OCI-LY7 (cell line): Measurements from ENCODE around the gene SDK2. TPM values are rescaled to one million over a fixed set of nuclear protein-coding genes. Genes with fewer than 3 reads are reported as not detected.

ENCODE experiments used
- BruUV-seq: library from RNA; stranded (reverse); fragments of 400-500 nt; replicated peaks from 2 replicates; lab custom pipeline; 2021; lab: Mats Ljungman, UMichigan
- CTCF ChIA-PET: fragments of 300-600 bp; sonication (Branson Sonifier 250); formaldehyde crosslinking; loops from one replicate; lab custom pipeline; 2022; ENCODE audit warnings: antibody characterized with exemption; ENCODE audit not compliant: unreplicated experiment; lab: Charles Lee
- POLR2A ChIA-PET: fragments of 300-600 bp; sonication (Branson Sonifier 250); formaldehyde crosslinking; loops from one replicate; lab custom pipeline; 2022; ENCODE audit warnings: antibody characterized with exemption; lab: Charles Lee
- DNase-seq: peaks from one replicate; pipeline ENCODE4 v3.0.0-alpha.2; 2015; ENCODE audit warnings: low spot score
- H2AFZ ChIP-seq: fragments of 200-600 bp; sonication (generic), shearing (Covaris generic); 2 replicates; pipeline ENCODE4 v1.6.1; 2014; ENCODE audit warnings: mild to moderate bottlenecking, antibody characterized with exemption, low read length, moderate library complexity
- H3K27ac ChIP-seq: fragments of 200-600 bp; sonication (generic); 2 replicates; pipeline ENCODE4 v1.5.1; 2014; ENCODE audit warnings: mixed run types, low read depth, mild to moderate bottlenecking, moderate library complexity, low read length, inconsistent platforms; ENCODE audit not compliant: poor library complexity, severe bottlenecking
- H3K36me3 ChIP-seq: fragments of 200-600 bp; sonication (generic); 2 replicates; pipeline ENCODE4 v1.6.1; 2014; ENCODE audit warnings: mild to moderate bottlenecking, antibody characterized with exemption, low read length, moderate library complexity, mixed read lengths; ENCODE audit not compliant: insufficient read depth
- H3K4me1 ChIP-seq: fragments of 200-600 bp; sonication (generic); 2 replicates; pipeline ENCODE4 v1.5.1; 2014; ENCODE audit warnings: mild to moderate bottlenecking, low read length; ENCODE audit not compliant: insufficient read depth, poor library complexity, severe bottlenecking
- H3K4me2 ChIP-seq: fragments of 200-600 bp; sonication (generic); 2 replicates; pipeline ENCODE4 v1.6.1; 2014; ENCODE audit warnings: mild to moderate bottlenecking, low read length
- H3K4me3 ChIP-seq: fragments of 200-600 bp; sonication (generic); 2 replicates; pipeline ENCODE4 v1.5.1; 2014; ENCODE audit warnings: mild to moderate bottlenecking, low read depth, low read length; ENCODE audit not compliant: poor library complexity, severe bottlenecking
- H3K79me2 ChIP-seq: fragments of 200-600 bp; sonication (generic); 2 replicates; pipeline ENCODE4 v1.6.1; 2016; ENCODE audit warnings: low read depth, mild to moderate bottlenecking, low read length, moderate library complexity, mixed read lengths; ENCODE audit not compliant: insufficient read depth
- H3K9me2 ChIP-seq: fragments of 200-600 bp; sonication (generic); 2 replicates; pipeline ENCODE4 v1.6.1; 2016; ENCODE audit warnings: mild to moderate bottlenecking, low read length, mixed read lengths; ENCODE audit not compliant: insufficient read depth
- H3K9me3 ChIP-seq: fragments of 200-600 bp; sonication (generic); 2 replicates; pipeline ENCODE4 v1.6.1; 2014; ENCODE audit warnings: mild to moderate bottlenecking, mixed run types, low read length, mixed read lengths
- H4K20me1 ChIP-seq: fragments of 200-600 bp; sonication (generic); 2 replicates; pipeline ENCODE4 v1.6.1; 2014; ENCODE audit warnings: mild to moderate bottlenecking, antibody characterized with exemption, low read length, moderate library complexity, mixed read lengths; ENCODE audit not compliant: insufficient read depth
- EZH2phosphoT487 ChIP-seq: fragments of 200-600 bp; sonication (generic); IDR thresholded peaks from 2 replicates; pipeline ENCODE4 v1.6.1; 2018; ENCODE audit warnings: low read depth, borderline replicate concordance, mild to moderate bottlenecking, mixed run types, antibody characterized with exemption, low read length, moderate library complexity, mixed read lengths
- intact Hi-C: fragments of 100-400 bp; cut with micrococcal nuclease; formaldehyde crosslinking; loops from one replicate; pipeline ENCODE4 v1.10.0; 2022; ENCODE audit not compliant: unreplicated experiment
- total RNA-seq, 2 experiments: library from RNA; depleted of rRNA in 1 of 2; stranded (reverse); fragments of >200 nt in 1 of 2; shearing (Covaris generic) in 1 of 2; gene quantifications; 2 replicates each; pipeline ENCODE4 v1.2.3, GENCODE V29; 2014 to 2022
- TF ChIP-seq, protein P1 (sequence below): fragments of 200-600 bp; sonication (generic); conservative IDR thresholded peaks from 2 replicates; pipeline ENCODE4 v1.5.1; 2014; ENCODE audit warnings: mild to moderate bottlenecking, antibody characterized with exemption, low read length, moderate library complexity, mixed read lengths

The SDK2 gene
- total RNA-seq, 2 experiments from 2014 or later, result 0.32 to 1.8 TPM

GRCh38 chr17:73289549-73290254, 354.5 kb downstream of the SDK2 start:
- no peak overlapping the region for H3K4me2 ChIP-seq
- no peaks in the 10 kb centered on the region for H4K20me1 ChIP-seq
- H3K79me2 ChIP-seq, result no peaks in the 10 kb centered on the region
- CTCF ChIA-PET, result no interaction called here
- no peaks in the 10 kb centered on the region for H3K36me3 ChIP-seq
- BruUV-seq, result no TSS peak
- H3K4me1 ChIP-seq, result no peaks in the 10 kb centered on the region
- POLR2A ChIA-PET, result no interaction called here
- no peaks in the 10 kb centered on the region for H3K9me2 ChIP-seq
- H3K4me3 ChIP-seq, result no peak overlapping the region
- no peak for DNase-seq
- no peak overlapping the region for H3K27ac ChIP-seq
- no peak overlapping the region for H2AFZ ChIP-seq
- TF ChIP-seq, protein P1, sequence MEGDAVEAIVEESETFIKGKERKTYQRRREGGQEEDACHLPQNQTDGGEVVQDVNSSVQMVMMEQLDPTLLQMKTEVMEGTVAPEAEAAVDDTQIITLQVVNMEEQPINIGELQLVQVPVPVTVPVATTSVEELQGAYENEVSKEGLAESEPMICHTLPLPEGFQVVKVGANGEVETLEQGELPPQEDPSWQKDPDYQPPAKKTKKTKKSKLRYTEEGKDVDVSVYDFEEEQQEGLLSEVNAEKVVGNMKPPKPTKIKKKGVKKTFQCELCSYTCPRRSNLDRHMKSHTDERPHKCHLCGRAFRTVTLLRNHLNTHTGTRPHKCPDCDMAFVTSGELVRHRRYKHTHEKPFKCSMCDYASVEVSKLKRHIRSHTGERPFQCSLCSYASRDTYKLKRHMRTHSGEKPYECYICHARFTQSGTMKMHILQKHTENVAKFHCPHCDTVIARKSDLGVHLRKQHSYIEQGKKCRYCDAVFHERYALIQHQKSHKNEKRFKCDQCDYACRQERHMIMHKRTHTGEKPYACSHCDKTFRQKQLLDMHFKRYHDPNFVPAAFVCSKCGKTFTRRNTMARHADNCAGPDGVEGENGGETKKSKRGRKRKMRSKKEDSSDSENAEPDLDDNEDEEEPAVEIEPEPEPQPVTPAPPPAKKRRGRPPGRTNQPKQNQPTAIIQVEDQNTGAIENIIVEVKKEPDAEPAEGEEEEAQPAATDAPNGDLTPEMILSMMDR, result no peak
- TF ChIP-seq EZH2phosphoT487, result no peak
- intact Hi-C loops, result no loop called here
- H3K9me3 ChIP-seq, result no peaks in the 10 kb centered on the region

DNA sequence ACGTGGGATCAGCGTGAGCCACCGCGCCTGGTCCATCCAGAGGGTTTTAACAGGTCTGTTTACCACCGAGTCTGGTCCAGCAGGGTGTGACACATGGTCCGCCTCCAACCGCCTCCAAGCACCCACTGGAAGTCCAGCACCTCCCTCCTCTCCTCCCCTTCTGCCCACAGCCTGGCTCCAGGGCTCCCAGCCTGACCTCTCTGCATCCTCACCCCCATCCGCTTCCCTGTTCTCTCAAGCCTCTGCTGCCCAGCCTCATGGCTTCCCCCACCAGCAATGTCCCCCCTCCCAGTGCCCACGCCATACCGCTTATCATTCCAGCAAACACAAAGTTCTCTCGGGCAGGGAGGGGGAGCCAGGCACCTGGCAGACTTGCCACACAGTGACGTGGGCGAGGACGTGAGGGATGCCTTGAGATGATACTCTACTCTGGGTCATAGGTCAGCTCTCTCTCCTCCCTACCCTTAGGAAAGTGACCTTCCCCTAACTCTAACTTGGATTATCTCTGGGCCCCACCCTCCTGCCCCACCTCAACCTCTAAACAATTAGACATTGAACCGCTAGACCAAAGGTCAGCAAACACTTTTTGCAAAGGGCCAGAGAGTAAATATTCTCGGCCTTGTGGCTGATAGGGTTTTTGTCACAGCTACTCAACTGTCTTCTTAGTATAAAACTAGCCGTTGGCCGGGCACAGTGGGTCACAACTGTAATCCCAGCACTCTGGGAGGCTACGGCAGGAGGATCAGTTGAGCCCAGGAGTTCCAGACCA, 355.5 kb downstream of the SDK2 start:
- intact Hi-C loops, result no loop called here
- no TSS peak for BruUV-seq
- ChIA-PET CTCF (interaction anchor here (0.5 kb wide), 1 partner anchor 11 kb away, joined by 3 read pairs; no protein-coding TSS in a partner anchor), POLR2A (no interaction called here)
- H2AFZ ChIP-seq, result no peak overlapping the region
- H3K9me3 ChIP-seq, result no peaks in the 10 kb centered on the region
- H3K79me2 ChIP-seq, result no peaks in the 10 kb centered on the region
- no peaks in the 10 kb centered on the region for H3K4me1 ChIP-seq
- no peaks in the 10 kb centered on the region for H3K36me3 ChIP-seq
- H4K20me1 ChIP-seq, result no peaks in the 10 kb centered on the region
- TF ChIP-seq, protein P1, result no peak
- TF ChIP-seq EZH2phosphoT487, result no peak
- no peak for DNase-seq
- H3K4me2 ChIP-seq, result no peak overlapping the region
- no peak overlapping the region for H3K4me3 ChIP-seq
- H3K27ac ChIP-seq, result no peak overlapping the region
- H3K9me2 ChIP-seq, result no peaks in the 10 kb centered on the region
